ENCODE measurements around the gene TRMU. TPM values are rescaled to one million over a fixed set of nuclear protein-coding genes. Genes with fewer than 3 reads are reported as not detected.
A peak's percentile ranks its signal among the peaks of the same experiment; 100 is the strongest.

The TRMU gene
- total RNA-seq, 1 donor from 2014 or later: 70.1 TPM

GRCh38 chr22:46379066-46379930 lies 43.8 kb downstream of the TRMU start:
- Mint-ChIP-seq H3K36me3 (peaks cover 39% of the 10 kb centered on the region), H3K27ac (peak overlapping the region; percentile 90)
- H3K27ac ChIP-seq: no peak overlapping the region

GRCh38 chr22:46380069-46380468 lies 44.6 kb downstream of the TRMU start:
- Mint-ChIP-seq H3K36me3 (peaks cover 39% of the 10 kb centered on the region), H3K27ac (peak overlapping the region; percentile 14)

More at GRCh38 chr22:46379066-46379930, 43.8 kb downstream of the TRMU start:
- H3K4me3 Mint-ChIP-seq: peak overlapping the region; percentile 38
- Histone ChIP-seq H3K36me3 (peaks cover 6% of the 10 kb centered on the region), H4K20me1 (ENCODE audit: low read depth) (peaks cover 35% of the 10 kb centered on the region), H3K4me1 (peaks cover 28% of the 10 kb centered on the region), H2AFZ (replicated peaks) (no peak overlapping the region), H3K27me3 (peaks cover 22% of the 10 kb centered on the region), H3K4me3 (no peak overlapping the region), H3K9me3 (ENCODE audit: low read depth) (peaks cover 5% of the 10 kb centered on the region), H3K9ac (no peak overlapping the region), H3K79me2 (ENCODE audit: low read depth) (no peaks in the 10 kb centered on the region), H3F3A (ENCODE audit: low read depth) (peaks cover 29% of the 10 kb centered on the region), H3K4me2 (peak overlapping the region; percentile 76)
- peaks cover 20% of the 10 kb centered on the region for H3K9me3 Mint-ChIP-seq
- H3K27me3 Mint-ChIP-seq (ENCODE audit: insufficient read depth, low read depth): peaks cover 11% of the 10 kb centered on the region
- peaks cover 44% of the 10 kb centered on the region for H3K4me1 Mint-ChIP-seq
- TF ChIP-seq CTCF (IDR thresholded peaks at IDR 0.05) (no peak), EZH2 (IDR thresholded peaks at IDR 0.05) (no peak), EZH2phosphoT487 (IDR thresholded peaks at IDR 0.05) (no peak)
- no peak for DNase-seq (ENCODE audit: low spot score)

GRCh38 chr22:46380581-46380980 lies 45.1 kb downstream of the TRMU start:
- TF ChIP-seq CTCF (IDR thresholded peaks at IDR 0.05): no peak
- no peak for TF ChIP-seq EZH2 (IDR thresholded peaks at IDR 0.05)
- TF ChIP-seq EZH2phosphoT487 (IDR thresholded peaks at IDR 0.05): no peak
- no peak for DNase-seq (ENCODE audit: low spot score)
- no peak overlapping the region for H3K27ac Mint-ChIP-seq
- no peak overlapping the region for H3K9ac ChIP-seq
- peaks cover 36% of the 10 kb centered on the region for H3K36me3 Mint-ChIP-seq
- H3K79me2 ChIP-seq (ENCODE audit: low read depth): no peaks in the 10 kb centered on the region
- peaks cover 29% of the 10 kb centered on the region for H3F3A ChIP-seq (ENCODE audit: low read depth)
- no peak overlapping the region for H3K4me2 ChIP-seq
- H3K4me1 Mint-ChIP-seq: peaks cover 44% of the 10 kb centered on the region
- peaks cover 35% of the 10 kb centered on the region for H4K20me1 ChIP-seq (ENCODE audit: low read depth)
- no peak overlapping the region for H3K4me3 Mint-ChIP-seq
- peaks cover 5% of the 10 kb centered on the region for H3K9me3 ChIP-seq (ENCODE audit: low read depth)
- no peak overlapping the region for H3K27ac ChIP-seq
- no peak overlapping the region for H3K4me3 ChIP-seq
- peaks cover 6% of the 10 kb centered on the region for H3K36me3 ChIP-seq
- no peak overlapping the region for H2AFZ ChIP-seq (replicated peaks)
- H3K9me3 Mint-ChIP-seq: peaks cover 16% of the 10 kb centered on the region
- H3K4me1 ChIP-seq: peaks cover 28% of the 10 kb centered on the region
- H3K27me3 Mint-ChIP-seq (ENCODE audit: insufficient read depth, low read depth): peaks cover 6% of the 10 kb centered on the region
- peaks cover 22% of the 10 kb centered on the region for H3K27me3 ChIP-seq

More at GRCh38 chr22:46380069-46380468, 44.6 kb downstream of the TRMU start:
- Mint-ChIP-seq H3K27me3 (ENCODE audit: insufficient read depth, low read depth) (peaks cover 10% of the 10 kb centered on the region), H3K9me3 (peaks cover 19% of the 10 kb centered on the region), H3K4me3 (peak overlapping the region; percentile 38), H3K4me1 (peaks cover 44% of the 10 kb centered on the region)
- Histone ChIP-seq H3K9ac (no peak overlapping the region), H3K79me2 (ENCODE audit: low read depth) (no peaks in the 10 kb centered on the region), H3K4me1 (peaks cover 28% of the 10 kb centered on the region), H3K4me2 (no peak overlapping the region), H3K9me3 (ENCODE audit: low read depth) (peaks cover 5% of the 10 kb centered on the region), H3K4me3 (no peak overlapping the region), H3K27ac (no peak overlapping the region), H4K20me1 (ENCODE audit: low read depth) (peaks cover 35% of the 10 kb centered on the region), H3K36me3 (peaks cover 6% of the 10 kb centered on the region), H3F3A (ENCODE audit: low read depth) (peaks cover 29% of the 10 kb centered on the region), H2AFZ (replicated peaks) (no peak overlapping the region), H3K27me3 (peaks cover 22% of the 10 kb centered on the region)
- TF ChIP-seq CTCF (IDR thresholded peaks at IDR 0.05): no peak
- TF ChIP-seq EZH2phosphoT487 (IDR thresholded peaks at IDR 0.05): no peak
- no peak for TF ChIP-seq EZH2 (IDR thresholded peaks at IDR 0.05)
- no peak for DNase-seq (ENCODE audit: low spot score)

Measured in neural progenitor cell (in vitro differentiated cells).